HEK293 (cell line): ENCODE data around the gene DCDC2.

ENCODE experiments used
- GLIS2 ChIP-seq: fragments of 450-650 bp; formaldehyde crosslinking; IDR thresholded peaks from 2 replicates; pipeline ENCODE4 v1.5.1; 2016; ENCODE audit warnings: missing biosample characterization, missing genetic modification characterization
- MZF1 ChIP-seq: fragments of 450-650 bp; formaldehyde crosslinking; IDR thresholded peaks from 2 replicates; pipeline ENCODE4 v1.5.1; 2017; ENCODE audit warnings: missing biosample characterization, missing genetic modification characterization, borderline replicate concordance
- PBX3 ChIP-seq: sonication (generic); formaldehyde crosslinking; IDR thresholded peaks from 2 replicates; pipeline ENCODE4 v1.8.1; 2022; ENCODE audit warnings: mild to moderate bottlenecking, moderate library complexity, missing genetic modification reagents
- TCF7L2 ChIP-seq: IDR thresholded peaks from 2 replicates; pipeline ENCODE4 v1.6.1; 2011; ENCODE audit warnings: low read depth, mild to moderate bottlenecking, inconsistent platforms, low read length, moderate library complexity, borderline replicate concordance
- TRIM28 ChIP-seq: IDR thresholded peaks from 2 replicates; pipeline ENCODE4 v1.6.1; 2011; ENCODE audit warnings: low read length, control low read depth, borderline replicate concordance
- ZBTB10 ChIP-seq: fragments of 450-650 bp; formaldehyde crosslinking; IDR thresholded peaks from 2 replicates; pipeline ENCODE4 v1.5.1; 2016; ENCODE audit warnings: missing biosample characterization, missing genetic modification characterization
- ZBTB7A ChIP-seq: fragments of 450-650 bp; formaldehyde crosslinking; IDR thresholded peaks from 2 replicates; pipeline ENCODE4 v1.5.1; 2016; ENCODE audit warnings: low read depth, missing biosample characterization, missing genetic modification characterization
- ZNF23 ChIP-seq: fragments of 450-650 bp; formaldehyde crosslinking; IDR thresholded peaks from 2 replicates; pipeline ENCODE4 v1.5.1; 2016; ENCODE audit warnings: missing biosample characterization, missing genetic modification characterization, borderline replicate concordance
- ZNF324 ChIP-seq: fragments of 450-650 bp; formaldehyde crosslinking; IDR thresholded peaks from 2 replicates; pipeline ENCODE4 v1.5.1; 2016; ENCODE audit warnings: missing biosample characterization, missing genetic modification characterization
- ZNF449 ChIP-seq: fragments of 450-650 bp; formaldehyde crosslinking; IDR thresholded peaks from 2 replicates; pipeline ENCODE4 v1.5.1; 2017; ENCODE audit warnings: missing biosample characterization, mild to moderate bottlenecking, missing genetic modification characterization, moderate library complexity
- ZNF624 ChIP-seq: fragments of 450-650 bp; formaldehyde crosslinking; IDR thresholded peaks from 2 replicates; pipeline ENCODE4 v1.5.1; 2017; ENCODE audit warnings: missing biosample characterization, missing genetic modification characterization
- ZNF660 ChIP-seq: fragments of 450-650 bp; IDR thresholded peaks from 2 replicates; pipeline ENCODE4 v1.5.1; 2018; ENCODE audit warnings: missing biosample characterization, mild to moderate bottlenecking, missing genetic modification characterization
- ZNF830 ChIP-seq: fragments of 450-650 bp; IDR thresholded peaks from 2 replicates; pipeline ENCODE4 v1.5.0; 2018; ENCODE audit warnings: missing biosample characterization, missing genetic modification characterization, low read depth, mild to moderate bottlenecking, moderate library complexity
- ZNF837 ChIP-seq: fragments of 450-650 bp; formaldehyde crosslinking; IDR thresholded peaks from 2 replicates; pipeline ENCODE4 v1.5.1; 2016; ENCODE audit warnings: missing biosample characterization, missing genetic modification characterization
- TF ChIP-seq, protein P1 (sequence below): fragments of 450-650 bp; formaldehyde crosslinking; IDR thresholded peaks from 2 replicates; pipeline ENCODE4 v1.5.1; 2016; ENCODE audit warnings: missing biosample characterization, missing genetic modification characterization
- TF ChIP-seq, protein P2 (sequence below): fragments of 450-650 bp; formaldehyde crosslinking; IDR thresholded peaks from 2 replicates; pipeline ENCODE4 v1.5.1; 2016; ENCODE audit warnings: missing biosample characterization, missing genetic modification characterization

The DCDC2 gene

GRCh38 chr6:24358219-24358821 is 461 bp upstream of the DCDC2 start (continued):
- TF ChIP-seq ZNF449 (no peak), ZNF837 (tag by site-specific recombination) (no peak), ZNF324 (tag by site-specific recombination) (0 out of 2 replicates have a peak, but pooled peaks have one; percentile 39), TCF7L2 (no peak), GLIS2 (tag by site-specific recombination) (no peak), PBX3 (CRISPR knock-in tag) (no peak), TRIM28 (no peak), ZNF624 (tag by site-specific recombination) (no peak), MZF1 (tag by site-specific recombination) (0 out of 2 replicates have a peak, but pooled peaks have one; percentile 42), ZNF660 (tag by site-specific recombination) (no peak), ZNF23 (tag by site-specific recombination) (no peak), ZBTB10 (tag by site-specific recombination) (0 out of 2 replicates have a peak, but pooled peaks have one; percentile 57), ZNF830 (tag by site-specific recombination) (no peak), ZBTB7A (no peak)
- TF ChIP-seq, protein P1, sequence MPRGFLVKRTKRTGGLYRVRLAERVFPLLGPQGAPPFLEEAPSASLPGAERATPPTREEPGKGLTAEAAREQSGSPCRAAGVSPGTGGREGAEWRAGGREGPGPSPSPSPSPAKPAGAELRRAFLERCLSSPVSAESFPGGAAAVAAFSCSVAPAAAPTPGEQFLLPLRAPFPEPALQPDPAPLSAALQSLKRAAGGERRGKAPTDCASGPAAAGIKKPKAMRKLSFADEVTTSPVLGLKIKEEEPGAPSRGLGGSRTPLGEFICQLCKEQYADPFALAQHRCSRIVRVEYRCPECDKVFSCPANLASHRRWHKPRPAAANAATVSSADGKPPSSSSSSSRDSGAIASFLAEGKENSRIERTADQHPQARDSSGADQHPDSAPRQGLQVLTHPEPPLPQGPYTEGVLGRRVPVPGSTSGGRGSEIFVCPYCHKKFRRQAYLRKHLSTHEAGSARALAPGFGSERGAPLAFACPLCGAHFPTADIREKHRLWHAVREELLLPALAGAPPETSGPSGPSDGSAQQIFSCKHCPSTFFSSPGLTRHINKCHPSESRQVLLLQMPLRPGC (tag by site-specific recombination): peak; percentile 39; the same call in 1 of the 2 replicates
- TF ChIP-seq, protein P2, sequence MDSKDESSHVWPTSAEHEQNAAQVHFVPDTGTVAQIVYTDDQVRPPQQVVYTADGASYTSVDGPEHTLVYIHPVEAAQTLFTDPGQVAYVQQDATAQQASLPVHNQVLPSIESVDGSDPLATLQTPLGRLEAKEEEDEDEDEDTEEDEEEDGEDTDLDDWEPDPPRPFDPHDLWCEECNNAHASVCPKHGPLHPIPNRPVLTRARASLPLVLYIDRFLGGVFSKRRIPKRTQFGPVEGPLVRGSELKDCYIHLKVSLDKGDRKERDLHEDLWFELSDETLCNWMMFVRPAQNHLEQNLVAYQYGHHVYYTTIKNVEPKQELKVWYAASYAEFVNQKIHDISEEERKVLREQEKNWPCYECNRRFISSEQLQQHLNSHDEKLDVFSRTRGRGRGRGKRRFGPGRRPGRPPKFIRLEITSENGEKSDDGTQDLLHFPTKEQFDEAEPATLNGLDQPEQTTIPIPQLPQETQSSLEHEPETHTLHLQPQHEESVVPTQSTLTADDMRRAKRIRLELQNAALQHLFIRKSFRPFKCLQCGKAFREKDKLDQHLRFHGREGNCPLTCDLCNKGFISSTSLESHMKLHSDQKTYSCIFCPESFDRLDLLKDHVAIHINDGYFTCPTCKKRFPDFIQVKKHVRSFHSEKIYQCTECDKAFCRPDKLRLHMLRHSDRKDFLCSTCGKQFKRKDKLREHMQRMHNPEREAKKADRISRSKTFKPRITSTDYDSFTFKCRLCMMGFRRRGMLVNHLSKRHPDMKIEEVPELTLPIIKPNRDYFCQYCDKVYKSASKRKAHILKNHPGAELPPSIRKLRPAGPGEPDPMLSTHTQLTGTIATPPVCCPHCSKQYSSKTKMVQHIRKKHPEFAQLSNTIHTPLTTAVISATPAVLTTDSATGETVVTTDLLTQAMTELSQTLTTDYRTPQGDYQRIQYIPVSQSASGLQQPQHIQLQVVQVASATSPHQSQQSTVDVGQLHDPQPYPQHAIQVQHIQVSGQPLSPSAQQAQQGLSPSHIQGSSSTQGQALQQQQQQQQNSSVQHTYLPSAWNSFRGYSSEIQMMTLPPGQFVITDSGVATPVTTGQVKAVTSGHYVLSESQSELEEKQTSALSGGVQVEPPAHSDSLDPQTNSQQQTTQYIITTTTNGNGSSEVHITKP (tag by site-specific recombination): 0 out of 2 replicates have a peak, but pooled peaks have one; percentile 9
